Cardiac fibroblast (primary cell): ENCODE data around the gene ARL14EPL.
"Not testable (repeated sequence)": the region's sequence is repeated elsewhere in the genome, so short reads cannot be mapped to it uniquely, and the experiment has no call there.

ENCODE experiments used
- DNase-seq, 2 donors: peaks; one replicate each; pipeline versions ENCODE4 v3.0.0 to v3.0.0-alpha.2; 2010; ENCODE audit warnings: low read depth in 2 of 2
- H3K4me3 ChIP-seq, 2 donors: replicated peaks in 1 of 2; 1 replicate in 1 of 2; 2 replicates in 1 of 2; pipeline ENCODE4 v1.5.1; 2011; ENCODE audit warnings: low read depth in 2 of 2, low read length in 2 of 2, mild to moderate bottlenecking in 2 of 2, moderate library complexity in 1 of 2
- CTCF ChIP-seq: IDR thresholded peaks from one replicate; pipeline ENCODE4 v1.5.1; 2011; ENCODE audit warnings: low read depth, mild to moderate bottlenecking, low read length, inconsistent platforms

Gene ARL14EPL

GRCh38 chr5:116084871-116085715 is 52.8 kb downstream of the ARL14EPL start, which contains the start of gene COMMD10:
COMMD10 (plus strand) TSS chr5:116085025.
- peak within 1 kb of the TSS; percentile 79 to 86 for H3K4me3 ChIP-seq
- TF ChIP-seq CTCF, result no peak
- DNase-seq, result peak; percentile 84 to 89

GRCh38 chr5:116086309-116086708 is 54.0 kb downstream of the ARL14EPL start:
- not testable (repeated sequence) for H3K4me3 ChIP-seq, DNase-seq

GRCh38 chr5:116088062-116088461 is 55.8 kb downstream of the ARL14EPL start:
- DNase-seq, result peak in 1 of 2 donors; percentile 12
- no peak for TF ChIP-seq CTCF

GRCh38 chr5:116090302-116090701 is 58.0 kb downstream of the ARL14EPL start:
- no peak for TF ChIP-seq CTCF
- DNase-seq, result no peak
- H3K4me3 ChIP-seq, result no peak overlapping the region

More at GRCh38 chr5:116088062-116088461, 55.8 kb downstream of the ARL14EPL start:
- H3K4me3 ChIP-seq, result no peak overlapping the region

- no peak overlapping the region for H3K4me3 ChIP-seq
- no peak for TF ChIP-seq CTCF
- no peak for DNase-seq
Measured at GRCh38 chr5:116091416-116091815, 59.1 kb downstream of the ARL14EPL start.

GRCh38 chr5:116097301-116097700 is 65.0 kb downstream of the ARL14EPL start:
- DNase-seq, result peak in 1 of 2 donors; percentile 26
- no peak for TF ChIP-seq CTCF
- H3K4me3 ChIP-seq, result no peak overlapping the region

- TF ChIP-seq CTCF, result no peak
- H3K4me3 ChIP-seq, result no peak overlapping the region
- no peak for DNase-seq
Measured at GRCh38 chr5:116098998-116099397, 66.7 kb downstream of the ARL14EPL start.

GRCh38 chr5:116104941-116105340 is 72.7 kb downstream of the ARL14EPL start:
- DNase-seq, result not testable (repeated sequence)

More at GRCh38 chr5:116104941-116105340, 72.7 kb downstream of the ARL14EPL start:
- H3K4me3 ChIP-seq, result not testable (repeated sequence)
